AML-193 (cell line): Measurements from ENCODE around the gene MAST1.
A peak's percentile ranks its signal among the peaks of the same experiment; 100 is the strongest.
"Not testable (repeated sequence)": the region's sequence is repeated elsewhere in the genome, so short reads cannot be mapped to it uniquely, and the experiment has no call there.

Experiments used
- DNase-seq, 2 experiments: peaks; one replicate each; lab custom pipeline; 2025; lab: John Stamatoyannopoulos, UW

The MAST1 gene

DNA sequence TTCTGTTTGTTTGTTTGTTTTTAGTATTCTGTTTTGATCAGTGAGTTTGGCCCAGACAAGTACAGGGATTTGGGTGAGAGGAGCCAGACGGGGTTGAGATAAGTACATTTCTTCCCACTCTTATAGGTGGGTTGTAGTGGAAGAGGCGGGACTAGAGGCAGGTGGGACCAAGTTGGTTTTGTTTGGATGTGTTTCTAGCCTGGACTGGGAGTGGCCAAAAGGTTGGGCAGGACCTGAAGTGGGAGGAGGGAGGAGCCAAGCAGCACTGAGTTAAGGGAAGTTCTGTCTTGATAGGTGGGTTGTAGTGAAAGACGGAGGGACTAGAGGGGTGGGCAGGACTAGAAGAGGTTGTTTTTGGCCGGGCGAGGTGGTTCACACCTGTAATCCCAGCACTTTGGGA, 33.9 kb downstream of the MAST1 start:
- DNase-seq: no peak

DNA sequence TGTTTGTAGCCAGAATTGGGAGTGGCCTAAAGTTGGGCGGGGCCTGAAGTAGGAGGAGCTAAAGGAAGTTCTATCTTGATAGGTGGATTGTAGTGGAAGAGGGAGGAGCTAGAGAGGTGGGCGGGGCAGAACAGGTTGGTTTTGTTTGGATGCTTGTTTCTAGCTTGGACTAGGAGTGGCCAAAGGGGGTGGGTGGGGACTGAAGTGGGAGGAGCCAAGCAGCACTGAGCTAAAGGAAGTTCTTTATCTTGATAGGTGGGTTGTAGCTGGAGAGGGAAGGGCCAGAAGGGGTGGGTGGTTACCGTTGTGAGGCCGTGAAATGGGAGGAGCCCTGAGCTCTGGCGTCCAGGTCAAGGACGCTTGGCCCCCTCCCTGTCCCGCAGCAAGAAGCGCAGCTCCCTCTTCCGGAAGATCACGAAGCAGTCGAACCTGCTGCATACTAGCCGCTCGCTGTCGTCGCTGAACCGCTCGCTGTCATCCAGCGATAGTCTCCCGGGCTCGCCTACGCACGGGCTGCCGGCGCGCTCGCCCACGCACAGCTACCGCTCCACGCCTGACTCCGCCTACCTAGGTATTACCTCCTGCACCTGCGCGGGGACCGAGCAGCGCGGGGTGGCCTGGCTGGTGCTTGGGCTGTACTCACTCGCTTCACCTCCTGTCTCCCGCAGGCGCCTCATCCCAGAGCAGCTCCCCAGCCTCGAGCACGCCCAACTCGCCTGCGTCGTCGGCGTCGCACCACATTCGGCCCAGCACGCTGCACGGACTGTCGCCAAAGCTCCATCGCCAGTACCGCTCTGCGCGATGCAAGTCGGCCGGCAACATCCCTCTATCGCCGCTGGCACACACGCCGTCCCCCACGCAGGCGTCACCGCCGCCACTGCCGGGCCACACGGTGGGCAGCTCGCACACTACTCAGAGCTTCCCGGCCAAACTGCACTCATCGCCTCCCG, 34.9 kb downstream of the MAST1 start:
- DNase-seq: no peak

- no peak for DNase-seq
These were observed 35.8 kb downstream of the MAST1 start for GRCh38 chr19:12873891-12874745.

DNA sequence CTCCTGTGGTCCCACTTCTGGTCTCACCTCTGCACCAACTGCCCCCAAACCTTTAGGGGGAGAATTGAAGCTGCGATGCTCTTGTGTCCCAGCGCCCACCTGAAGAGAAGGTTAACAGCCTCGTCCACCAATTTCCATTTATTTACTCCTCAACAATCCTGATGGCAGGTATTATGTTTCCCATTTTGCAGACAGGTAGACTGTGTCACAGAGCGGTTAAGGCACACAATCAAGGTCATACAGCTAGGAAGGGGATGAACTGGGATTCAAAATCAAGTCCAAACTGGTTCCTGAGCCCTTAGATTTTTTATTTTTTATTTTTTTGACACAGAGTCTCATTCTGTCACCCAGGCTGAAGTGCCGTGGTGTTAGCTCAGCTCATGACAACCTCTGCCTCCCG, 36.8 kb downstream of the MAST1 start:
- DNase-seq: no peak

DNA sequence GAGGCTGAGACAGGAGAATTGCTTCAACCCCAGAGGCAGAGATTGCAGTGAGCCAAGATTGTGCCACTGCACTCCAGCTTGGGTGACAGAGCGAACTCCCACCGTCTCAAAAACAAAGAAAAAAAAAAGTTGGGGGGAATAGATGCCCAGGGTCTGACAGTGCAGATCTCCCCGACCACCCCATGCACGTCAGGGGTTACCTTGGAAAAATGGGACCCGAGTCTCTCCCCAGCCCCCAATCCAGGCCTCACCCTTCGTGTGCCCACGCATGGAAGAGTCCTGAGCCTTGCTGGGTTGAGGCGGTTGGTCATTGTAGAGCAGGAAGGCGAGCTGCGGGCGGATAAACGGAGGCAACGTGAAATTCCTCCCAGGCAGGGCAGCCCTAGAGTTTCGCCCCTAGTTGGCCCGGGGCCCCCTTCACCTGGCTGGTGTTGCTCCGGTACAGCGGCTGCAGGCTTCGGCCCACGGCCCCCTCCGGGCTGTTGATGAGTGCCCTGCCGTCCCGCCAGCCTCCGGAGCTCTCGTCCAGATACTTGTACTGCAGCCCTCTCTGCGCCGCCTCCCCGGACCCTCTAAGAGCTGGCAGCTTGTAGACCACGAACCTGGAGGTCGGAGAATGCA, 42.3 kb downstream of the MAST1 start:
- no peak for DNase-seq

DNA sequence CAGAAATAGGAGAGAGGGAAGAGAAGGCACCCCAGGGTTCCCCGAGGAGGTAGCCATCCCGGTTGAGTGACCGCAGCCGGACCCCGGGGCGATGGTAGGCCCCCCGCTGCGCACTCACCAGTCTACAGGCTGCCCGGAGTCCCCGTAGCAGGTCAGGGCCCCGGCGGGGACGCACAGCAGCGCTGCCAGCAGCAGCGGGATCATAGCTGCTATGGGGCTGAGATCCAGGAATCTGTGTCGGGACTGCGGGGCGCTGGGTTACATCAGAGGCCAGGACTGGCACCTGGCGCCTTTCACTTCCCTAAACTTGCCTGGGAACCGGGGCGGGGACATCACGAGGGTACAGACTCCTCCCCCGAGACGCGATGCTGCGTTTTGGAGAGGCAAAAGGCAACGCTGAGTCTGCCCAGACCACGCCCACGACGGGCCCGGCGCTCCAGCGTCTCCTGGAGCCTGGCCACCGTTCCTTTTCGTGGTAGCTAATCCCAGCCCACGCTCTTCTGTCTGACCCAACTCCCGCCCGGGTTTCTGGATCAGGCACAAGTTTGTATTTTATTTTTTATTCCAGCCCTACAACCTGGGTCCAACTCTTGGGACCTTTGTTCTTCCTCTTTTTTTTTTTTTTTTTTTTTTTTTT, 43.0 kb downstream of the MAST1 start, which contains the start of gene DNASE2:
DNASE2 (minus strand) TSS at position 278 of the 637 bp plus-strand sequence; CDS start at position 204, 74 bp downstream.
- peak; percentile 91 to 93 for DNase-seq

GRCh38 chr19:12882589-12882988, 44.3 kb downstream of the MAST1 start:
- no peak for DNase-seq

DNA sequence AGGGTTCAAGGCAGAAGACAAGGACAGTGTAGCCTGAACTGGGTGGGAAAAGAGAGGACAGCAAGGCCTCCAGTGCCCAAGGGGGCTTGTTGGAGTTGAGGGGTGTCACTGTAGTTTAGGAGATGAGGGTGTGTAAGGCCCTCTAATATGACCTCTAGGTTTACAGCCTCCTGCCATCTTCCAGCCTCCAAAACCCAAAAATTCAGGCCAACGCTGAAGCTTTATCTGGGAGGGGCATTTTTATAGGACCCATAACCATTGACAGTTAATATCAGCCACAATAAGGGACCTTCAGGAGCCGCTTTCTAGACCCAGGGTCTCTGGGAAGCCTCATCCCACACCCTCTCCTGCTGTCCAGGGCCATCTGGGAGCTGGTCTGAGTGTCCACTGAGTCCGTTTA, 45.9 kb downstream of the MAST1 start:
- DNase-seq: no peak

DNA sequence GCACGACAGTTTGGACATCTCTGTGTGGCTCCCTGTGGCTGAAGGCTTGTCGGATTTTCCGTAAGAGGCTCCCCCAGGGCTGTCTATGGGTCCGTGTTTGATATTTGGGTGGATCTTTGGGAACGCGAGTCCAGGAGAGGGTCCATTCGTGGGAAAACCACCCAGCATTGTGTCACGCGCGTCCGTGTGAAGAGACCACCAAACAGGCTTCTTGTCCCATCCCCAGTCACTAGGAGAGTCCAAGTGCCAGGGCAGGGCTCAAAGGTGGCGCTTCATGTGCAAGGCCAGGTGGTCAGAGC, 46.3 kb downstream of the MAST1 start:
- no peak for DNase-seq

- DNase-seq: peak; percentile 43 to 68
These were observed 46.8 kb downstream of the MAST1 start for GRCh38 chr19:12884926-12885748.

- no peak for DNase-seq
These were observed 47.7 kb downstream of the MAST1 start for GRCh38 chr19:12885749-12886650.

- no peak for DNase-seq
These were observed 48.3 kb downstream of the MAST1 start for GRCh38 chr19:12886651-12886968.

DNA sequence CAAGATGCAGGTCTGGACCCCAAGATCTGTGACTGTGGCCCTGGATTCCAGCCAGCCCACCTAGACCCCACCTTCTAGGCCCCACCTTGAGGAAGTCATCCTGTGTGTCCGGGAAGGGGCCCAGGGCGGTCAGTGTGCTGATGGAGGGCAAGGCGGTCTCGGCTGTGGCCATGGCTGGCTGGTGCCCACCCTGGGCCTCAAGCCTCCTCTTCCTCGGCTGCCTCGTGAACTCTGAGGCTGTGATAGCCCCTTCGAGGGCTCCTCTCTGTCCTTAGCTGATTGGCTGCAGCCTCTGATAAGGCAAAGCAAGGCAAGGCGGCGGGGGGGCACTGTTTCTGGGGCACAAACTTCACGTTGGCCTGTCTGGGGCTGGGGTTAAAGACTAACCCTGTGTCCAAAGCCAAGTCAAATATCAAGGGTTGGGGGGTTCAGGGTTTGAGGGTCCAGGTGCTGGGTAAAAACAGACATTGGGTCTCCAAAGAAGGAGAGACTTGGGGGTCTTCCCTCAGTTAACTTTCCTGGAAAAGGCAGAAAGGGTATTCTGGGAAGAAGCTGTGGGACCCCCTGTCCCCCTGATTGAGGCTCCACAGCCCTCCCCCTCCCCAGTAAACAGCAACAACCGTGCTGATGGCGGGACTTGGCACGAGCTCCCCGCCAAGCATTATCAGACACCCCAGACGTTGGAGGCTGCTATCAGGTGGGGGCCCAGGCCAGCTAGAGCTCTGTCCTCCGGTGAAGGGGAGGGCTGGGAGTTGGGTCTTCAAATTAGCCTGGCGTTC, 48.8 kb downstream of the MAST1 start, which contains the start of gene KLF1:
KLF1 (minus strand) TSS at position 233 of the 779 bp plus-strand sequence; CDS start at position 172, 61 bp downstream.
- no peak for DNase-seq

DNA sequence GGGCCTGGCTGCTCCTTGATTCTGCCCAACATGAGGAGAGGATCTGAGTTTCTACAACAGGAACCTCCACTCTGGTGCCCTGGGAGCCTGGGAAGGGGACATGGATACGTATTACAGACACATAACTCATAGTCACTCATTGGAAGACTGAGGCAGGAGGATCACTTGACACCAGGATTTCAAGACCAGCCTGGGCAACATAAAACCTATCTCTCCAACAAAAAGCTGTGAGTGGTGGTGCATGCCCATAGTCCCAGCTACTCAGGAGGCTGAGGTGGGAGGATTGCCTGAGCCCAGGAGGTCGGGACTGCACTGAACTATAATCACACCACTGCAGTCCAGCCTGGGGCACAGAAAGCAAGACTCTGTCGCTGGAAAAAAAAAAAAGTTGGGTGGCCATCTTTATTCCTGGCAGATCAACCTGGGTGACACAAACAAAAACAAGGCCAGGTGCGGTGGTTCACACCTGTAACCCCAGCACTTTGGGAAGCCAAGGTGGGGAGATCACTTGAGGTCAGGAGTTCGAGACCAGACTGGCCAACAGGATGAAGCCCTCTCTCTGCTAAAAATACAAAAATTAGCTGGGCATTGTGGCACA, 49.8 kb downstream of the MAST1 start:
- no peak for DNase-seq

- not testable (repeated sequence) for DNase-seq
These were observed 52.0 kb downstream of the MAST1 start for GRCh38 chr19:12890299-12890786.

DNA sequence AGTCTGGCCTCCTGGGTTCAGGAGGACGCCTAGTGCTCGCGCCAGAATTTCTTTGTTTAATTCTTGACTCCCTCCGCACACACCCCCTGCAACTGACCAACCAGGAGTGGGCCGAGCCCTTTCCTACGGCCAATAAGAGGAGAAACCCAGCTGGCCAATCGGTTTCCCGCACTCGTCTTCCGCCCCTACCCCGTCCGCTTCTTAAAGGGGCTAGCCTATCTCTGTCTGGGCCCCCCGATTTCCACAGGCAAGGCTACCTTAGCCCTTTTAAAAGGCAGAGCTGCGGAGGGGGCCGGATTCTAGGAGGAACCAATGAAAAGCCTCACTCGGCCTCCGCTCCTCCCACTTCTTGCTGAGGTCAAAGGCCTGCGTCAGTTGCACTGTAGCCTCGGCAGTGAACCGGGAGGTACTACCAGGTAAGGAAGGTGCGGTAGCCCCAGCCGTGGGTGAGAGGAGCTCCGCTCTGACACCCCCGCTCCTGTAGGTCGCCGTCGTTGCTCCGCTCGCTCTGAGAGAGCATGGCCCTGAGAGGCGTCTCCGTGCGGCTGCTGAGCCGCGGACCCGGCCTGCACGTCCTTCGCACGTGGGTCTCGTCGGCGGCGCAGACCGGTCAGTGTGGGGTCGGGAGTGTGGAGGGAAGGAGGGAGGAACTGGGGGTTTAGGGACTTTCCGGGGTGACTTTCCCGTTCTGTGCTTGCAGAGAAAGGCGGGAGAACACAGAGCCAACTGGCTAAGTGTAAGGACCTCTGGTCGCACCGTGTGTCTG, 52.7 kb downstream of the MAST1 start, which contains the start of gene GCDH:
GCDH (plus strand) TSS at position 374 of the 766 bp plus-strand sequence; CDS start at position 519, 145 bp downstream.
- DNase-seq: peak; percentile 99 to 100

- DNase-seq: no peak
These were observed 53.3 kb downstream of the MAST1 start for GRCh38 chr19:12891553-12892021.

GRCh38 chr19:12893582-12893981, 55.3 kb downstream of the MAST1 start:
- DNase-seq: no peak
